Measurements from ENCODE around the gene SCD5. TPM values are rescaled to one million over a fixed set of nuclear protein-coding genes. Genes with fewer than 3 reads are reported as not detected.

SCD5 gene
- total RNA-seq, 1 donor from 2014 or later, result 23.9 TPM

- Mint-ChIP-seq H3K27me3 (ENCODE audit: unreplicated experiment) (no peaks in the 10 kb centered on the region), H3K4me3 (ENCODE audit: unreplicated experiment) (no peak overlapping the region), H3K4me1 (ENCODE audit: unreplicated experiment) (no peaks in the 10 kb centered on the region), H3K27ac (ENCODE audit: unreplicated experiment) (no peak overlapping the region), H3K9me3 (ENCODE audit: unreplicated experiment) (no peaks in the 10 kb centered on the region), H3K36me3 (ENCODE audit: unreplicated experiment) (peaks cover 19% of the 10 kb centered on the region)
- no peak for TF ChIP-seq CTCF (IDR thresholded peaks at IDR 0.05)
- DNase-seq (ENCODE audit: extremely low spot score, unreplicated experiment), result no peak
These were observed 119.1 kb downstream of the SCD5 start for GRCh38 chr4:82679531-82679930.

- no peaks in the 10 kb centered on the region for H3K27me3 Mint-ChIP-seq (ENCODE audit: unreplicated experiment)
- H3K36me3 Mint-ChIP-seq (ENCODE audit: unreplicated experiment), result peaks cover 20% of the 10 kb centered on the region
- no peak for TF ChIP-seq CTCF (IDR thresholded peaks at IDR 0.05)
- no peak for DNase-seq (ENCODE audit: extremely low spot score, unreplicated experiment)
- H3K4me1 Mint-ChIP-seq (ENCODE audit: unreplicated experiment), result no peaks in the 10 kb centered on the region
- no peak overlapping the region for H3K4me3 Mint-ChIP-seq (ENCODE audit: unreplicated experiment)
- H3K27ac Mint-ChIP-seq (ENCODE audit: unreplicated experiment), result no peak overlapping the region
- H3K9me3 Mint-ChIP-seq (ENCODE audit: unreplicated experiment), result peaks cover 4% of the 10 kb centered on the region
These were observed 120.5 kb downstream of the SCD5 start for GRCh38 chr4:82678051-82678450.

GRCh38 chr4:82677327-82677726 lies 121.3 kb downstream of the SCD5 start:
- peaks cover 7% of the 10 kb centered on the region for H3K9me3 Mint-ChIP-seq (ENCODE audit: unreplicated experiment)
- no peak overlapping the region for H3K27ac Mint-ChIP-seq (ENCODE audit: unreplicated experiment)
- no peak for DNase-seq (ENCODE audit: extremely low spot score, unreplicated experiment)
- no peak overlapping the region for H3K4me3 Mint-ChIP-seq (ENCODE audit: unreplicated experiment)
- peaks cover 20% of the 10 kb centered on the region for H3K36me3 Mint-ChIP-seq (ENCODE audit: unreplicated experiment)
- H3K27me3 Mint-ChIP-seq (ENCODE audit: unreplicated experiment), result no peaks in the 10 kb centered on the region
- no peaks in the 10 kb centered on the region for H3K4me1 Mint-ChIP-seq (ENCODE audit: unreplicated experiment)
- no peak for TF ChIP-seq CTCF (IDR thresholded peaks at IDR 0.05)

- Mint-ChIP-seq H3K9me3 (ENCODE audit: unreplicated experiment) (peaks cover 11% of the 10 kb centered on the region), H3K36me3 (ENCODE audit: unreplicated experiment) (peaks cover 11% of the 10 kb centered on the region), H3K27ac (ENCODE audit: unreplicated experiment) (no peak overlapping the region), H3K4me1 (ENCODE audit: unreplicated experiment) (peaks cover 9% of the 10 kb centered on the region), H3K27me3 (ENCODE audit: unreplicated experiment) (no peaks in the 10 kb centered on the region), H3K4me3 (ENCODE audit: unreplicated experiment) (no peak overlapping the region)
- TF ChIP-seq CTCF (IDR thresholded peaks at IDR 0.05), result no peak
- no peak for DNase-seq (ENCODE audit: extremely low spot score, unreplicated experiment)
These were observed 130.7 kb downstream of the SCD5 start for GRCh38 chr4:82667761-82668480.

- no peak for TF ChIP-seq CTCF (IDR thresholded peaks at IDR 0.05)
- Mint-ChIP-seq H3K9me3 (ENCODE audit: unreplicated experiment) (peaks cover 10% of the 10 kb centered on the region), H3K27ac (ENCODE audit: unreplicated experiment) (no peak overlapping the region), H3K4me3 (ENCODE audit: unreplicated experiment) (no peak overlapping the region), H3K4me1 (ENCODE audit: unreplicated experiment) (peaks cover 9% of the 10 kb centered on the region), H3K27me3 (ENCODE audit: unreplicated experiment) (no peaks in the 10 kb centered on the region), H3K36me3 (ENCODE audit: unreplicated experiment) (peaks cover 11% of the 10 kb centered on the region)
- no peak for DNase-seq (ENCODE audit: extremely low spot score, unreplicated experiment)
These were observed 131.5 kb downstream of the SCD5 start for GRCh38 chr4:82666970-82667665.

Data from osteocyte (in vitro differentiated cells).